HAP-1 (cell line): Measurements from ENCODE around the gene COTL1.

ENCODE experiments used
- DNase-seq, 2 experiments: peaks; one replicate each; pipeline ENCODE4 v3.0.0-alpha.2; 2016 to 2020; ENCODE audit warnings: low spot score in 2 of 2
- H3K27me3 ChIP-seq: fragments of 250-450 bp; sonication (Bioruptor Pico); 2 replicates; pipeline ENCODE4 v1.5.1; 2020; ENCODE audit warnings: low read depth, mild to moderate bottlenecking, moderate library complexity
- H3K36me3 ChIP-seq: fragments of 250-450 bp; sonication (Bioruptor Pico); replicated peaks from 2 replicates; pipeline ENCODE4 v1.5.1; 2020; ENCODE audit warnings: mild to moderate bottlenecking
- H3K4me1 ChIP-seq: fragments of 250-450 bp; sonication (Bioruptor Pico); 2 replicates; pipeline ENCODE4 v1.5.1; 2020; ENCODE audit warnings: mild to moderate bottlenecking
- H3K4me3 ChIP-seq: fragments of 250-450 bp; sonication (Bioruptor Pico); 2 replicates; pipeline ENCODE4 v1.5.1; 2020; ENCODE audit warnings: mild to moderate bottlenecking, moderate library complexity
- H3K9me3 ChIP-seq: fragments of 250-450 bp; sonication (Bioruptor Pico); 2 replicates; pipeline ENCODE4 v1.5.1; 2020; ENCODE audit warnings: mild to moderate bottlenecking, moderate library complexity
- in situ Hi-C: fragments of 300-500 bp; cut with MboI; formaldehyde crosslinking; loops from 3 replicates; pipeline ENCODE4 v1.14.3; 2020; ENCODE audit warnings: low sequenced_read_pairs, inconsistent platforms, mixed read lengths

COTL1 gene

GRCh38 chr16:84547546-84548061 lies 70.3 kb downstream of the COTL1 start:
- DNase-seq, result no peak
- Histone ChIP-seq H3K9me3 (no peaks in the 10 kb centered on the region), H3K4me3 (no peak overlapping the region), H3K27me3 (no peaks in the 10 kb centered on the region), H3K36me3 (no peaks in the 10 kb centered on the region), H3K4me1 (no peaks in the 10 kb centered on the region)
- in situ Hi-C loops, result no loop called here

GRCh38 chr16:84546669-84547545 lies 71.0 kb downstream of the COTL1 start:
- no peaks in the 10 kb centered on the region for H3K36me3 ChIP-seq
- no peak for DNase-seq
- no peaks in the 10 kb centered on the region for H3K27me3 ChIP-seq
- H3K4me3 ChIP-seq, result no peak overlapping the region
- in situ Hi-C loops, result no loop called here
- H3K4me1 ChIP-seq, result no peaks in the 10 kb centered on the region
- H3K9me3 ChIP-seq, result no peaks in the 10 kb centered on the region

- no peak for DNase-seq
- in situ Hi-C loops, result no loop called here
- Histone ChIP-seq H3K4me1 (no peaks in the 10 kb centered on the region), H3K36me3 (no peaks in the 10 kb centered on the region), H3K4me3 (no peak overlapping the region), H3K9me3 (no peaks in the 10 kb centered on the region), H3K27me3 (no peaks in the 10 kb centered on the region)
Measured at GRCh38 chr16:84545114-84545737, 72.7 kb downstream of the COTL1 start.

- H3K27me3 ChIP-seq, result no peaks in the 10 kb centered on the region
- in situ Hi-C loops, result no loop called here
- H3K36me3 ChIP-seq, result no peaks in the 10 kb centered on the region
- no peak overlapping the region for H3K4me3 ChIP-seq
- H3K4me1 ChIP-seq, result no peaks in the 10 kb centered on the region
- no peak for DNase-seq
- H3K9me3 ChIP-seq, result no peaks in the 10 kb centered on the region
Measured at GRCh38 chr16:84544031-84544773, 73.7 kb downstream of the COTL1 start.

GRCh38 chr16:84543253-84543652 lies 74.6 kb downstream of the COTL1 start:
- DNase-seq, result no peak
- in situ Hi-C loops, result no loop called here
- Histone ChIP-seq H3K27me3 (no peaks in the 10 kb centered on the region), H3K36me3 (no peaks in the 10 kb centered on the region), H3K9me3 (no peaks in the 10 kb centered on the region), H3K4me1 (peaks cover under 1% of the 10 kb centered on the region), H3K4me3 (no peak overlapping the region)

- Histone ChIP-seq H3K9me3 (no peaks in the 10 kb centered on the region), H3K27me3 (no peaks in the 10 kb centered on the region), H3K4me1 (peaks cover 9% of the 10 kb centered on the region), H3K36me3 (no peaks in the 10 kb centered on the region), H3K4me3 (no peak overlapping the region)
- no peak for DNase-seq
- in situ Hi-C loops, result no loop called here
Measured at GRCh38 chr16:84541999-84542817, 75.7 kb downstream of the COTL1 start.

GRCh38 chr16:84540194-84540593 lies 77.7 kb downstream of the COTL1 start:
- in situ Hi-C loops, result no loop called here
- Histone ChIP-seq H3K4me3 (no peak overlapping the region), H3K4me1 (peaks cover 12% of the 10 kb centered on the region), H3K9me3 (no peaks in the 10 kb centered on the region), H3K27me3 (no peaks in the 10 kb centered on the region), H3K36me3 (no peaks in the 10 kb centered on the region)
- no peak for DNase-seq

GRCh38 chr16:84538222-84538840 lies 79.5 kb downstream of the COTL1 start:
- DNase-seq, result no peak
- H3K36me3 ChIP-seq, result no peaks in the 10 kb centered on the region
- no peaks in the 10 kb centered on the region for H3K27me3 ChIP-seq
- no peaks in the 10 kb centered on the region for H3K9me3 ChIP-seq
- no peak overlapping the region for H3K4me3 ChIP-seq
- H3K4me1 ChIP-seq, result peaks cover 12% of the 10 kb centered on the region
- in situ Hi-C loops, result no loop called here

- peak; percentile 58 to 64 for DNase-seq
- H3K4me1 ChIP-seq, result peaks cover 12% of the 10 kb centered on the region
Measured at GRCh38 chr16:84537491-84538151, 80.3 kb downstream of the COTL1 start.

GRCh38 chr16:84535851-84536250 lies 82.0 kb downstream of the COTL1 start:
- in situ Hi-C loops, result no loop called here
- Histone ChIP-seq H3K4me1 (peaks cover 14% of the 10 kb centered on the region), H3K36me3 (no peaks in the 10 kb centered on the region), H3K4me3 (no peak overlapping the region), H3K27me3 (no peaks in the 10 kb centered on the region), H3K9me3 (no peaks in the 10 kb centered on the region)
- no peak for DNase-seq

More at GRCh38 chr16:84537491-84538151, 80.3 kb downstream of the COTL1 start:
- in situ Hi-C loops, result no loop called here
- H3K36me3 ChIP-seq, result no peaks in the 10 kb centered on the region
- H3K27me3 ChIP-seq, result no peaks in the 10 kb centered on the region
- no peak overlapping the region for H3K4me3 ChIP-seq
- no peaks in the 10 kb centered on the region for H3K9me3 ChIP-seq

GRCh38 chr16:84535408-84535807 lies 82.5 kb downstream of the COTL1 start:
- in situ Hi-C loops, result no loop called here
- Histone ChIP-seq H3K4me1 (peaks cover 14% of the 10 kb centered on the region), H3K27me3 (no peaks in the 10 kb centered on the region)

GRCh38 chr16:84534815-84535214 lies 83.1 kb downstream of the COTL1 start:
- in situ Hi-C loops, result no loop called here
- Histone ChIP-seq H3K27me3 (no peaks in the 10 kb centered on the region), H3K9me3 (no peaks in the 10 kb centered on the region; the same call in 1 of the 2 replicates), H3K4me1 (peaks cover 14% of the 10 kb centered on the region), H3K36me3 (no peaks in the 10 kb centered on the region), H3K4me3 (no peak overlapping the region)
- no peak for DNase-seq

More at GRCh38 chr16:84535408-84535807, 82.5 kb downstream of the COTL1 start:
- no peaks in the 10 kb centered on the region for H3K36me3 ChIP-seq
- no peak for DNase-seq
- H3K9me3 ChIP-seq, result no peaks in the 10 kb centered on the region
- no peak overlapping the region for H3K4me3 ChIP-seq
